Heart right ventricle (tissue), 16 donors: ENCODE results near the gene VPS26B. TPM values are rescaled to one million over a fixed set of nuclear protein-coding genes. Genes with fewer than 3 reads are reported as not detected.
A peak's percentile ranks its signal among the peaks of the same experiment; 100 is the strongest.
"Not testable (repeated sequence)": the region's sequence is repeated elsewhere in the genome, so short reads cannot be mapped to it uniquely, and the experiment has no call there.

Experiments used
- ATAC-seq, 8 donors: fragments of 200-7000 bp; cut with Tn5 transposase; one replicate each; pipeline ENCODE4 v1.9.1; 2020; ENCODE audit warnings: mild to moderate bottlenecking in 8 of 8, moderate library complexity in 8 of 8, moderate number of reproducible peaks in 1 of 8
- DNase-seq, 2 donors: peaks; one replicate each; pipeline ENCODE4 v3.0.0-alpha.2; 2020
- H3K27ac ChIP-seq, 10 donors: fragments of 200-600 bp; sonication (generic) in 2 of 10; one replicate each; pipeline versions ENCODE4 v1.5.0 to v1.8.0; 2020 to 2022; ENCODE audit warnings: mild to moderate bottlenecking in 3 of 10
- H3K27me3 ChIP-seq, 7 donors: fragments of 200-600 bp; one replicate each; pipeline ENCODE4 v1.8.0; 2021 to 2022; ENCODE audit warnings: mild to moderate bottlenecking in 2 of 7
- H3K36me3 ChIP-seq, 9 donors: fragments of 200-600 bp; sonication (generic) in 1 of 9; one replicate each; pipeline versions ENCODE4 v1.5.0 to v1.8.0; 2020 to 2022; ENCODE audit warnings: mild to moderate bottlenecking in 2 of 9
- H3K4me1 ChIP-seq, 9 donors: fragments of 200-600 bp; sonication (generic) in 1 of 9; one replicate each; pipeline versions ENCODE4 v1.5.0 to v1.8.0; 2020 to 2022; ENCODE audit warnings: mild to moderate bottlenecking in 4 of 9
- H3K4me3 ChIP-seq, 10 donors: fragments of 200-600 bp; sonication (generic) in 2 of 10; one replicate each; pipeline versions ENCODE4 v1.5.0 to v1.8.0; 2020 to 2022; ENCODE audit warnings: mild to moderate bottlenecking in 7 of 10, moderate library complexity in 2 of 10
- H3K9me3 ChIP-seq, 11 donors: fragments of 200-600 bp in 10 of 11; sonication (generic) in 2 of 11; one replicate each; pipeline versions ENCODE4 v1.5.0 to v1.8.0; 2013 to 2022; ENCODE audit warnings: mild to moderate bottlenecking in 2 of 11, control low read depth in 1 of 11, moderate library complexity in 1 of 11
- WGBS, 2 donors: extraction: QIAGEN DNeasy Blood & Tissue Kit; methylation state at CpG; one replicate each; pipeline ENCODE4 v1.1.7; 2013; ENCODE audit warnings: inconsistent platforms in 1 of 2; 5-methylcytosine and 5-hydroxymethylcytosine counted together
- intact Hi-C, 10 donors: fragments of 100-400 bp; cut with DNase I; formaldehyde crosslinking; loops; one replicate each; pipeline versions ENCODE4 v1.11.1 to v1.14.2; 2022
- polyA plus RNA-seq, 2 donors: library from polyadenylated mRNA; stranded (reverse); fragments of 200-250 nt; gene quantifications; one replicate each; pipeline ENCODE4 v1.2.3, GENCODE V29; 2013
- total RNA-seq, 10 donors: library from RNA; stranded (reverse); fragmentation: NEBNext Ultra II Directional in 3 of 10; extraction: Animal tissue kit (Norgen Biotek cat#: 25700) in 3 of 10; gene quantifications; one replicate each; pipeline versions ENCODE4 v1.2.1 to v1.2.4, GENCODE V29; 2021 to 2023
- TF ChIP-seq, protein P1 (sequence below), 9 donors: fragments of 200-600 bp; sonication (generic) in 2 of 9; IDR thresholded peaks; one replicate each; pipeline versions ENCODE4 v1.5.0 to v1.8.0; 2021 to 2022; ENCODE audit warnings: antibody characterized with exemption in 9 of 9, mild to moderate bottlenecking in 5 of 9, moderate library complexity in 1 of 9
- donor health status: Arrhythmogenic right ventricular cardiomyopathy.
- donor health status: ischemic (EF 13 %, LVEDD 7.1; RV severe dilation, severe dysfunction).
- donor health status: healthy with polysubstance abuse.
- donor health status: DM: no; HTN: yes; CAD: no.
- donor health status: DM: no; HTN: no; CAD: no.
- donor health status: ischemic (EF 25% LVEDD 6.9; RV normal size, moderate dysfunction).
- donor health status: ischemic (EF 25% LVEDD 5.7; RV mildly dilated, moderate dysfunction).
- donor health status: healthy.
- donor health status: DM: yes; HTN: yes; CAD: no.
- donor health status: Ischemic cardiomyopathy.
- donor health status: ischemic (EF 35%, LVEDD 5.7; RV mildly dilated, moderate dysfunction).
- donor health status: nonischemic (EF 11% LVEDD 7.7; RV severe dilation, severe dysfunction).
- donor health status: DM: yes; HTN: yes; CAD: no.
- donor health status: PGD.
- donor health status: ischemic (EF 29% LVEDD 5.4; RV normal size, mild dysfunction).
- donor health status: nonischemic (EF 23%, LVEDD 6.1; RV moderate dilation, normal function).

Gene VPS26B
- total and polyA plus RNA-seq, 12 donors, result 19.9 to 49.6 (median 34.5) TPM

DNA sequence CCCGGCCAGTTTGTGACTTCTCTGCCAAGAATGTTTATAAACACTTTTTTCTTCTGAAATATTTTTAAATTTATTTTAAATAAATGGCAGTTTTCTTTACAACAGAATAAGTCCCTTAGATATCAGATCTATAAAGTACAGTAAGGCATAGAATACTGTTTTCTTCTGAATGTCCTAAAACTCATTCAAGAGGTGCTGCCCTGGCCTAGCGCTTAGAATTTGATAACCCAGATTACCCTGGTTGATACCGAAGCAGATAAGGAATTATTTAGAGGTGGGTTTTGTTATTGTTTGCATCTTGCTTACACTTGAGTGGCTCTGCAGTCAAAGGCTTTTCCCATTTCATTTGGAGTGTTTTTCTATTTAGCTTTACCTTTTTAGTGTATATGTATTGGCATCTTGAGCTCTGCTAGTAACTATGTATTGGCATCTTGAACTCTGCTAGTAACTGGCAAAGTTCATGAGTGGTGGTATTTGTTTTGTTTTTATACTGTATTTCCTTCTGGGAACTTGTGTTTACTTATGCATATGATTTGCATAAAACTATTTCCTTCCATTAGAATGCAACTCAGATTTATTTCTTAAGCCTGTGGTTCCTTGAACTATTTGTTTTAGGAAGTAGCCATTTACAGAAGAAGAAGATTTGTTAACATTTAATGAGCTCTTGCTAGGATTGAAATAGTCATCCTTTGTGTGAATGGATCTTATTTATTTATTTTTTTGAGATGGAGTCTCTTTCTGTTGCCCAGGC, 30.1 kb downstream of the VPS26B start:
- peaks cover 0 to 52% (median 17%) of the 10 kb centered on the region in 9 donors for H3K36me3 ChIP-seq
- H3K27ac ChIP-seq, result no peak overlapping the region

GRCh38 chr11:134255184-134255561, 30.7 kb downstream of the VPS26B start:
- Histone ChIP-seq H3K4me1 (peaks cover 7 to 33% (median 25%) of the 10 kb centered on the region in 9 donors), H3K36me3 (peaks cover 0 to 52% (median 21%) of the 10 kb centered on the region in 9 donors)
- 97% methylated on average over 5 of the region's 5 CpGs for WGBS, 2 donors
- H3K4me3 ChIP-seq, H3K27ac ChIP-seq, H3K27me3 ChIP-seq, H3K9me3 ChIP-seq, DNase-seq, ATAC-seq: not testable (repeated sequence)
- intact Hi-C loops, result loop anchor here in 2 of 10 donors (10.0 kb wide), 2 partner anchors 190 to 210 kb away; partner anchors contain the start of gene JAM3 (in 1 of the 2)

More for the DNA sequence above, 30.1 kb downstream of the VPS26B start:
- peak overlapping the region in 9 of 10 donors; percentile 82 to 97 (median 93) for H3K4me3 ChIP-seq
- H3K27me3 ChIP-seq, result no peaks in the 10 kb centered on the region
- ATAC-seq, result no peak
- no peak for DNase-seq
- TF ChIP-seq, protein P1, sequence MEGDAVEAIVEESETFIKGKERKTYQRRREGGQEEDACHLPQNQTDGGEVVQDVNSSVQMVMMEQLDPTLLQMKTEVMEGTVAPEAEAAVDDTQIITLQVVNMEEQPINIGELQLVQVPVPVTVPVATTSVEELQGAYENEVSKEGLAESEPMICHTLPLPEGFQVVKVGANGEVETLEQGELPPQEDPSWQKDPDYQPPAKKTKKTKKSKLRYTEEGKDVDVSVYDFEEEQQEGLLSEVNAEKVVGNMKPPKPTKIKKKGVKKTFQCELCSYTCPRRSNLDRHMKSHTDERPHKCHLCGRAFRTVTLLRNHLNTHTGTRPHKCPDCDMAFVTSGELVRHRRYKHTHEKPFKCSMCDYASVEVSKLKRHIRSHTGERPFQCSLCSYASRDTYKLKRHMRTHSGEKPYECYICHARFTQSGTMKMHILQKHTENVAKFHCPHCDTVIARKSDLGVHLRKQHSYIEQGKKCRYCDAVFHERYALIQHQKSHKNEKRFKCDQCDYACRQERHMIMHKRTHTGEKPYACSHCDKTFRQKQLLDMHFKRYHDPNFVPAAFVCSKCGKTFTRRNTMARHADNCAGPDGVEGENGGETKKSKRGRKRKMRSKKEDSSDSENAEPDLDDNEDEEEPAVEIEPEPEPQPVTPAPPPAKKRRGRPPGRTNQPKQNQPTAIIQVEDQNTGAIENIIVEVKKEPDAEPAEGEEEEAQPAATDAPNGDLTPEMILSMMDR (IDR thresholded peaks at IDR 0.05), result no peak
- 58 to 69% methylated on average over 3 of the region's 3 CpGs for WGBS, 2 donors
- intact Hi-C loops, result loop anchor here in 2 of 10 donors (10.0 kb wide), 2 partner anchors 190 to 210 kb away; partner anchors contain the start of gene JAM3 (in 1 of the 2)
- no peaks in the 10 kb centered on the region for H3K9me3 ChIP-seq
- H3K4me1 ChIP-seq, result peaks cover 7 to 36% (median 25%) of the 10 kb centered on the region in 9 donors

DNA sequence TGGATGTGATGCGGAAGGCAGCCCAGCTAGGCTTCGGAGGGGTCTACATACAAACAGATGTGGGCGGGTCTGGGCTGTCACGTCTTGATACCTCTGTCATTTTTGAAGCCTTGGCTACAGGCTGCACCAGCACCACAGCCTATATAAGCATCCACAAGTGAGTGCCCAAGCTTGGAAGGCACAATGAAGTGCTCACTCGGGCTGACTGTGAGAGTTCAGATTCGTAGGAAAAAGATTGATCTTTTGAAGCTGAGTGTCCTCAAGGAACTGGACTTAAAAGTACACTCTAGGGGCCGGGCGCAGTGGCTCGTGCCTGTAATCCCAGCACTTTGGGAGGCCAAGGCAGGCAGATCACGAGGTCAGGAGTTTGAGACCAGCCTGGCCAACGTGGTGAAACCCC, 32.6 kb downstream of the VPS26B start:
- 94 to 97% methylated on average over 11 of the region's 11 CpGs for WGBS, 2 donors
- TF ChIP-seq, protein P1 (IDR thresholded peaks at IDR 0.05), result no peak

GRCh38 chr11:134258577-134258976, 34.1 kb downstream of the VPS26B start:
- H3K36me3 ChIP-seq, result peaks cover 0 to 71% (median 48%) of the 10 kb centered on the region in 9 donors
- no peaks in the 10 kb centered on the region for H3K9me3 ChIP-seq
- H3K27ac ChIP-seq, result no peak overlapping the region
- no peak overlapping the region for H3K4me3 ChIP-seq
- intact Hi-C loops, result loop anchor here in 2 of 10 donors (10.0 kb wide), 2 partner anchors 194 to 214 kb away; partner anchors contain the start of gene JAM3 (in 1 of the 2)
- TF ChIP-seq, protein P1 (IDR thresholded peaks at IDR 0.05), result no peak
- 70 to 83% methylated on average over 4 of the region's 4 CpGs for WGBS, 2 donors
- DNase-seq (no peak), ATAC-seq (no peak)
- H3K4me1 ChIP-seq, result peaks cover 0 to 18% (median 12%) of the 10 kb centered on the region in 9 donors
- no peaks in the 10 kb centered on the region for H3K27me3 ChIP-seq

More for the DNA sequence above, 32.6 kb downstream of the VPS26B start:
- H3K36me3 ChIP-seq, result peaks cover 0 to 56% (median 34%) of the 10 kb centered on the region in 9 donors
- no peak overlapping the region for H3K4me3 ChIP-seq
- intact Hi-C loops, result loop anchor here in 2 of 10 donors (10.0 kb wide), 2 partner anchors 192 to 212 kb away; partner anchors contain the start of gene JAM3 (in 1 of the 2)
- ATAC-seq (no peak), DNase-seq (no peak)
- peaks cover 4 to 24% (median 17%) of the 10 kb centered on the region in 9 donors for H3K4me1 ChIP-seq
- no peaks in the 10 kb centered on the region for H3K9me3 ChIP-seq
- H3K27me3 ChIP-seq, result no peaks in the 10 kb centered on the region
- H3K27ac ChIP-seq, result no peak overlapping the region
